NOMO-1 treated with DMSO at 0.1 percent for 48 hours (cell line): ENCODE data around the gene SNAPC4.
"Not testable (repeated sequence)": the region's sequence is repeated elsewhere in the genome, so short reads cannot be mapped to it uniquely, and the experiment has no call there.

Experiments
- DNase-seq: peaks from one replicate; lab custom pipeline; 2025; ENCODE audit not compliant: unreplicated experiment; lab: John Stamatoyannopoulos, UW

Gene SNAPC4

DNA sequence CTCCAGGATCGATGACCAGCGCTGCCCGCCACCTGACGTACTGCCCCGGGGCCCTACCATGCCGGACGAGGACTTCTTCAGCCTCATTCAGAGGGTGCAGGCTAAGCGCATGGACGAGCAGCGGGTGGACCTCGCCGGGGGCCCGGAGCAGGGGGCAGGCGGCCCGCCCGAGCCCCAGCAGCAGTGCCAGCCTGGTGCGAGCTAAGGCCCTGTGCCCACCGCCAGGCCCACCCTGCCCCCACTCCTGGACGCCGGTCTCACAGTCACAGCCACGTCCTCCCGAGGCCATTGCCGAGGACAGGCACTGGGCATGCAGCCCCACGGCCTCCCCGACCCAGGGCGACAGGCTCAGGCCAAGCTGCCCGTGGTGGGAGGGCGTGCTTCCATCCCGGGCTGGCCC, 42.0 kb downstream of the SNAPC4 start:
- no peak for DNase-seq

GRCh38 chr9:136357202-136357725, 42.7 kb downstream of the SNAPC4 start:
- no peak for DNase-seq

DNA sequence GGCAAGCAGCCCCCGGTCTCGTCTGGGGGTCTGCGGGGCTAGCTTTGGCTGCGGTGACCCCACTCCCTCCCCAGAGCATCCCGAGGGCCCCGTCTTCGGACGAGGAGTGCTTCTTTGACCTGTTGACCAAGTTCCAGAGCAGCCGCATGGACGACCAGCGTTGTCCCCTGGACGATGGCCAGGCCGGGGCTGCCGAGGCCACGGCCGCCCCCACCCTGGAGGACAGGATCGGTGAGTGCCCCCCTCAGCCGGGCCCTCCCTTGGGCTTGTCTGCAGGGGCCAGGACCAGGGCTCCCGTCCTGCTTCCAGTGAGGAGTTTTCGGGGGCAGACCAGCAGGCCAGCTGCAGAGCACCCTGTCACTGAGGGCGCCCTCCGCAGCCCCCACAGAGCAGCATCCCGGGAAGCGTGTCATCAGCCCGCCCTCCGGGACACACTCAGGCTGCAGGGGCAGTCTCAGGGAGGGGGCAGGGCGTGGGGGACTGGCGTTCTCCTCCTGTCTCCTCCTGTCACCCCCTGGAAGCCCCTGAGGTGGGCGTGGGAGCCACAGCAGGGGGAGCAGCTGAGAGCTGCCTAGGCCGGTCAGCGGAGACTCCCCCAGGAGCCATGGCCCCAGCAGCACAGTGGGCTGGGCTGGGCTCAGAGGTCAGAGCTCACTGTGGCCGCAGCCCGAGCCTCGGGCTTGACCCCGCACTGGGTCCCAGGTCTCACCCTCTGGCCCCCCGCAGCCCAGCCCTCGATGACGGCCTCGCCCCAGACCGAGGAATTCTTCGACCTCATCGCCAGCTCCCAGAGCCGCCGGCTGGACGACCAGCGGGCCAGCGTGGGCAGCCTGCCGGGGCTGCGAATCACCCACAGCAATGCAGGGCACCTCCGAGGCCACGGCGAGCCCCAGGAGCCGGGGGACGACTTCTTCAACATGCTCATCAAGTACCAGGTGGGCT, 44.1 kb downstream of the SNAPC4 start:
- DNase-seq, result no peak

- no peak for DNase-seq
Observed at GRCh38 chr9:136354592-136355085, 45.3 kb downstream of the SNAPC4 start.

- no peak for DNase-seq
Observed at GRCh38 chr9:136353757-136354488, 46.0 kb downstream of the SNAPC4 start.

- DNase-seq, result no peak
Observed at GRCh38 chr9:136353088-136353487, 46.9 kb downstream of the SNAPC4 start.

- DNase-seq, result no peak
Observed at GRCh38 chr9:136352682-136353081, 47.3 kb downstream of the SNAPC4 start.

GRCh38 chr9:136351868-136352267, 48.1 kb downstream of the SNAPC4 start:
- not testable (repeated sequence) for DNase-seq

- no peak for DNase-seq
Observed at GRCh38 chr9:136351252-136351800, 48.6 kb downstream of the SNAPC4 start.
